Measurements from ENCODE around the gene CKAP5. TPM values are rescaled to one million over a fixed set of nuclear protein-coding genes. Genes with fewer than 3 reads are reported as not detected.

The CKAP5 gene
- total RNA-seq, 1 donor from 2014 or later: 151 TPM

- Mint-ChIP-seq H3K9me3 (ENCODE audit: low read depth) (no peaks in the 10 kb centered on the region), H3K4me1 (ENCODE audit: low read depth) (peaks cover 10% of the 10 kb centered on the region), H3K4me3 (ENCODE audit: low read depth) (no peak overlapping the region), H3K27me3 (no peaks in the 10 kb centered on the region), H3K36me3 (ENCODE audit: insufficient read depth) (peaks cover 3% of the 10 kb centered on the region), H3K27ac (no peak overlapping the region)
- no peak for DNase-seq (ENCODE audit: low spot score, unreplicated experiment)
- TF ChIP-seq, protein P1, sequence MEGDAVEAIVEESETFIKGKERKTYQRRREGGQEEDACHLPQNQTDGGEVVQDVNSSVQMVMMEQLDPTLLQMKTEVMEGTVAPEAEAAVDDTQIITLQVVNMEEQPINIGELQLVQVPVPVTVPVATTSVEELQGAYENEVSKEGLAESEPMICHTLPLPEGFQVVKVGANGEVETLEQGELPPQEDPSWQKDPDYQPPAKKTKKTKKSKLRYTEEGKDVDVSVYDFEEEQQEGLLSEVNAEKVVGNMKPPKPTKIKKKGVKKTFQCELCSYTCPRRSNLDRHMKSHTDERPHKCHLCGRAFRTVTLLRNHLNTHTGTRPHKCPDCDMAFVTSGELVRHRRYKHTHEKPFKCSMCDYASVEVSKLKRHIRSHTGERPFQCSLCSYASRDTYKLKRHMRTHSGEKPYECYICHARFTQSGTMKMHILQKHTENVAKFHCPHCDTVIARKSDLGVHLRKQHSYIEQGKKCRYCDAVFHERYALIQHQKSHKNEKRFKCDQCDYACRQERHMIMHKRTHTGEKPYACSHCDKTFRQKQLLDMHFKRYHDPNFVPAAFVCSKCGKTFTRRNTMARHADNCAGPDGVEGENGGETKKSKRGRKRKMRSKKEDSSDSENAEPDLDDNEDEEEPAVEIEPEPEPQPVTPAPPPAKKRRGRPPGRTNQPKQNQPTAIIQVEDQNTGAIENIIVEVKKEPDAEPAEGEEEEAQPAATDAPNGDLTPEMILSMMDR (IDR thresholded peaks at IDR 0.05; ENCODE audit: unreplicated experiment): no peak
These were observed 149.9 kb downstream of the CKAP5 start for GRCh38 chr11:46696212-46696558.

DNA sequence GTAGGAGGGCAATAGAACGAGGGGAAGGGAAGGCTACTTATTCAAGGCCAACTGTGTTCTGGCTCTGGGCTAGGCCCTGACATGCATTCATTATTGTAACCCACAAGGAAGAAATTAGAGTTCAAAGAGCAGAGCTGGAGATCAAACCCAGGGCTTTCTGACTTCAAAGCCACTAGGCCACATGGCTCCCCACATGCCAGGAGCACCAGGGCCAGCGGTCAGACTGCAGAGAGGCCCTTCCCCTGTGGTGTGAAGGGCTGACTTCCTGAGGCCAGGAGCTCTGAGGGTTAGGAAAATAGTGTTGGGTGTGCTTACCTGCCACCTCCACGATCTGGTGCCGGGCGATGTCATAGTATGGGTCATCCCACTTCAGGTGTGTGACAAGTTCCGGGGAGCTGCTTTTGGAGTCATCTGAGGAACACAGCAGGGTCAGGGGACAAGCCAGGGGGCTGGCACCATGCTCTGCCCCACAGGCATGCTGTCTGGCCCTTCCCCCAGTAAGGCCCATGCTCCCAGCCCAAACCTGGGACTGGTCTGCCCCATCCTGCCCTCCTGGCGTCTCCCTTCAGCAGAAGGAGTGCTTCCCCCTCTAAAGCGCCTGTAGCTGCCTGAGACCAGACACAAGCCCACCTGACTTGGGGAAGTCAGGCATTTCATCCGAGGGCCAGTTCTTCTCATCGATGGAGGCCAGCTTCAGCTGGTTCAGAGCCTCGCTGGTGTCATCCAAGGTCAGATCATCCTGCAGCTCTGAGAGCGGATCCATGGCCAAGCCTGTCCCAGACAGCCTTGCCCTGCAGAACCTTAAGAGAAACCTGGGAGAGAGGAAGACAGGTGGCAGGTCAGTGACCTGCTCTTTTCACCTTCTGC is 150.5 kb downstream of the CKAP5 start:
- H3K4me1 Mint-ChIP-seq (ENCODE audit: low read depth): peaks cover 10% of the 10 kb centered on the region

GRCh38 chr11:46694607-46695006 is 151.5 kb downstream of the CKAP5 start:
- no peak overlapping the region for H3K4me3 Mint-ChIP-seq (ENCODE audit: low read depth)
- H3K27me3 Mint-ChIP-seq: no peaks in the 10 kb centered on the region
- peaks cover 6% of the 10 kb centered on the region for H3K4me1 Mint-ChIP-seq (ENCODE audit: low read depth)
- DNase-seq (ENCODE audit: low spot score, unreplicated experiment): no peak
- TF ChIP-seq, protein P1 (IDR thresholded peaks at IDR 0.05; ENCODE audit: unreplicated experiment): no peak
- no peaks in the 10 kb centered on the region for H3K9me3 Mint-ChIP-seq (ENCODE audit: low read depth)
- no peak overlapping the region for H3K27ac Mint-ChIP-seq
- peaks cover 6% of the 10 kb centered on the region for H3K36me3 Mint-ChIP-seq (ENCODE audit: insufficient read depth)

More for the DNA sequence above, 150.5 kb downstream of the CKAP5 start:
- no peak for DNase-seq (ENCODE audit: low spot score, unreplicated experiment)
- TF ChIP-seq, protein P1 (IDR thresholded peaks at IDR 0.05; ENCODE audit: unreplicated experiment): no peak
- Mint-ChIP-seq H3K27ac (no peak overlapping the region), H3K36me3 (ENCODE audit: insufficient read depth) (peaks cover 5% of the 10 kb centered on the region), H3K9me3 (ENCODE audit: low read depth) (no peaks in the 10 kb centered on the region), H3K4me3 (ENCODE audit: low read depth) (no peak overlapping the region), H3K27me3 (no peaks in the 10 kb centered on the region)

GRCh38 chr11:46694072-46694471 is 152.0 kb downstream of the CKAP5 start:
- H3K27ac Mint-ChIP-seq: no peak overlapping the region
- no peaks in the 10 kb centered on the region for H3K27me3 Mint-ChIP-seq
- H3K4me3 Mint-ChIP-seq (ENCODE audit: low read depth): no peak overlapping the region
- peaks cover 4% of the 10 kb centered on the region for H3K4me1 Mint-ChIP-seq (ENCODE audit: low read depth)
- no peaks in the 10 kb centered on the region for H3K9me3 Mint-ChIP-seq (ENCODE audit: low read depth)
- H3K36me3 Mint-ChIP-seq (ENCODE audit: insufficient read depth): peaks cover 7% of the 10 kb centered on the region
- no peak for DNase-seq (ENCODE audit: low spot score, unreplicated experiment)
- TF ChIP-seq, protein P1 (IDR thresholded peaks at IDR 0.05; ENCODE audit: unreplicated experiment): no peak

DNA sequence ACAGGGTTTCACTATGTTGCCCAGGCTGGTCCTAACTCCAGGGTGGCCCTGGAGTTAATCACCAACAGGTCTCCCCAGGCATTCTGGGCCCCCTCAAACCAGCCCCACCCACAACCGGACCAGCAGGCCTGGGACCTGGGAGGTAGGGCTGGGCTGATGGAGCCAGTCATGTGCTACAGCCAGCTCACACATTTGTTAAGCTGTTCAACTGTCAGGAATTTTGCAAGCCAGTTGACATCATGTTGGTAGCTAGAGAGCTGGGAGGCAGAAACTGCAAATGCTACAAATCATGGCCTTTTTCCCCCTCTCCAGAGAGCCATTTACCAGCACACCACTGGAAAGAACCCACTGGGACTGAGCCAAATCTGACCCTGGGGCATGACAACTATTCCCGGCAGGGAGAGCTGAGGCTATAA is 152.5 kb downstream of the CKAP5 start:
- peaks cover 7% of the 10 kb centered on the region for H3K36me3 Mint-ChIP-seq (ENCODE audit: insufficient read depth)
- TF ChIP-seq, protein P1 (IDR thresholded peaks at IDR 0.05; ENCODE audit: unreplicated experiment): no peak
- H3K27ac Mint-ChIP-seq: no peak overlapping the region
- DNase-seq (ENCODE audit: low spot score, unreplicated experiment): no peak
- H3K4me3 Mint-ChIP-seq (ENCODE audit: low read depth): no peak overlapping the region
- peaks cover 4% of the 10 kb centered on the region for H3K4me1 Mint-ChIP-seq (ENCODE audit: low read depth)
- H3K27me3 Mint-ChIP-seq: no peaks in the 10 kb centered on the region
- H3K9me3 Mint-ChIP-seq (ENCODE audit: low read depth): no peaks in the 10 kb centered on the region

Small RNA genes within 50 kb of the gene (microRNA-seq; reads per million reads assigned to microRNA genes)
- gene MIR5582 (ENCODE audit: borderline number of aligned reads, unreplicated experiment): not detected

Other genes with a start within 250 kb of the CKAP5 start
- 7.9 and 9.0 TPM in 2 replicates for gene HARBI1, start 229.1 kb downstream of the CKAP5 start, total RNA-seq
- gene ATG13, start 228.7 kb downstream of the CKAP5 start, total RNA-seq: 65.6 and 69.8 TPM in 2 replicates
- gene ARHGAP1, start 145.7 kb downstream of the CKAP5 start, total RNA-seq: 39.0 and 39.8 TPM in 2 replicates
- gene ZNF408, start 145.2 kb downstream of the CKAP5 start, total RNA-seq: 11.6 and 13.7 TPM in 2 replicates
- gene F2, start 127.1 kb downstream of the CKAP5 start, total RNA-seq: 21.8 and 22.8 TPM in 2 replicates
- 8.7 and 11.0 TPM in 2 replicates for gene LRP4, start 72.3 kb upstream of the CKAP5 start, total RNA-seq
- 63.3 and 66.1 TPM in 2 replicates for gene CSTPP1, start 90.5 kb upstream of the CKAP5 start, total RNA-seq

All from progenitor cell of endocrine pancreas (in vitro differentiated cells).